HG03457 (cell line): ENCODE results near the gene NRCAM.

Source experiments
- ATAC-seq: cut with Tn5 transposase; IDR thresholded peaks from one replicate; pipeline ENCODE4 v1.9.1; 2021; ENCODE audit warnings: moderate number of reproducible peaks; ENCODE audit not compliant: unreplicated experiment

Gene NRCAM

GRCh38 chr7:108427766-108428165 lies 28.5 kb downstream of the NRCAM start:
- no peak for ATAC-seq

- no peak for ATAC-seq
These were observed 30.4 kb downstream of the NRCAM start for GRCh38 chr7:108425714-108426275.

- ATAC-seq: no peak
These were observed 32.2 kb downstream of the NRCAM start for GRCh38 chr7:108424013-108424412.

GRCh38 chr7:108423089-108423989 lies 32.9 kb downstream of the NRCAM start:
- no peak for ATAC-seq

- no peak for ATAC-seq
These were observed 34.4 kb downstream of the NRCAM start for GRCh38 chr7:108421720-108422331.

GRCh38 chr7:108419961-108420908 lies 36.0 kb downstream of the NRCAM start:
- ATAC-seq: no peak

GRCh38 chr7:108418946-108419345 lies 37.3 kb downstream of the NRCAM start:
- ATAC-seq: no peak

GRCh38 chr7:108417926-108418325 lies 38.3 kb downstream of the NRCAM start:
- ATAC-seq: no peak

- ATAC-seq: no peak
These were observed 39.1 kb downstream of the NRCAM start for GRCh38 chr7:108417144-108417543.

- peak; percentile 77 for ATAC-seq
These were observed 40.3 kb downstream of the NRCAM start for GRCh38 chr7:108415821-108416536.

GRCh38 chr7:108415084-108415483 lies 41.2 kb downstream of the NRCAM start:
- no peak for ATAC-seq

GRCh38 chr7:108413782-108414492 lies 42.3 kb downstream of the NRCAM start:
- no peak for ATAC-seq

- no peak for ATAC-seq
These were observed 42.9 kb downstream of the NRCAM start for GRCh38 chr7:108413337-108413736.

- no peak for ATAC-seq
These were observed 47.1 kb downstream of the NRCAM start for GRCh38 chr7:108409146-108409545.

- no peak for ATAC-seq
These were observed 47.8 kb downstream of the NRCAM start for GRCh38 chr7:108408296-108408991.

- no peak for ATAC-seq
These were observed 48.6 kb downstream of the NRCAM start for GRCh38 chr7:108407676-108408075.

GRCh38 chr7:108406222-108406890 lies 49.9 kb downstream of the NRCAM start:
- no peak for ATAC-seq
